Fibroblast of skin of left biceps (primary cell): ENCODE results near the gene LCN9.
"Not testable (repeated sequence)": the region's sequence is repeated elsewhere in the genome, so short reads cannot be mapped to it uniquely, and the experiment has no call there.

Experiments used
- DNase-seq, 2 experiments: peaks; one replicate each; pipeline ENCODE4 v3.0.0-alpha.2; 2013; ENCODE audit warnings: low read depth in 2 of 2

Gene LCN9

DNA sequence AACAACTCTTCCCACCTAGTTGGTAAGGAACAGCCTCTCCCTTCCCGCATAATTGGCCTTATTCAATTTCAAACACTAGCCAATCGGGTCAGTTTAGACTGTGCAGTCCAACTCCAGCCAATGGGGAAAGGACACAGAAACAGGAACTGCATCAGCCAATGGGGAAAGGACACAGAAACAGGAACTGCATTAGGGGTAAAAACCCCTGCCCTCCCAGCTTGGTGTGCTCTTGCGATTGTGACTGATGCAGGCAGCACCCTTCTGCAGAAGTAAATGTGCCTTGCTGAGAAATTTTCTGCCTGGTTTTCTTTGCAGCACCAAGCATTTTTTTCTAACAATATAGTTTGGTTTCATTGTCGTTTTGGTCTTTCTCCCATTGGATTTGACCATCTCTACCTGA lies 15.2 kb upstream of the LCN9 start:
- DNase-seq, result no peak

GRCh38 chr9:135648494-135649410 lies 14.4 kb upstream of the LCN9 start:
- DNase-seq, result no peak

GRCh38 chr9:135649508-135649907 lies 13.6 kb upstream of the LCN9 start:
- DNase-seq, result no peak

GRCh38 chr9:135650408-135650807 lies 12.7 kb upstream of the LCN9 start:
- no peak for DNase-seq

DNA sequence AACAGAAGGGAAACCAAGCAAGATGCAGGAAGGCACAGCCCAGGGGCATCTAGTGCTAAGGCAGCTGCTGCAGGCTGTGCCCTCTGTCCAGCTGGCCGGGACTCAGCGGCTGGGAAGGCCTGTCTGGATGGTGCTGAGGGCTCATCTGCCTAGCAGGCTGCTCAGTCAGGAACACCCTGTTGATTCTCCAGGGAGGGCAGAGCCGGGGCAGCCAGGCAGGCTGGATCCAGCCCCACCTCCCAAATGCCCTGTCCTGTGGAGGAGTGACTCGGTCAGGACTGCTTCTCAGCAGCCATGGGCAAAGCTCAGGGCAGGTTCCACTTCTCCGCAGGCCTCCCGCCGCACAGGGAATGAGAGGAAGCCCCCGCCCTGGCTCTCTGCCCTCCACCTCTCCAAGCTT lies 7.8 kb upstream of the LCN9 start:
- DNase-seq, result no peak

DNA sequence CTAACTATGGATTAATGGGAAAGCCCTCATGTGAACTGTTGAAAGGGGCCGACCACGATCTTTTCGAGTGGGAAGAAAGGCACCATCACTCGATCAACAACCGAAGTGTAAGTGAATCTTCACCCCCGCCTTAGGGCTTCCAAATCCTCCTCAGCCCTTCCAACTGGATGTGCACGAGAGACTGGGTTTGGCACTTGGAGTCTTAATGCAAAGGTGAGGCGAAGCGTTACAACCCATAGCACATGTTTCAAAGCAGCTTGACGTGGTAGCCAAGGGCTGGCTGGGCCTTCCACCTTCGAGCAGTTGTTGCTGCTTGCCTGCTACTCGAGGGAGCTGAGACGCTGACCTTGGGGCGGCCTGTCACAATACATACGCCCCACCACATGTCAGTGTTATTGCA lies 5.7 kb upstream of the LCN9 start:
- no peak for DNase-seq

DNA sequence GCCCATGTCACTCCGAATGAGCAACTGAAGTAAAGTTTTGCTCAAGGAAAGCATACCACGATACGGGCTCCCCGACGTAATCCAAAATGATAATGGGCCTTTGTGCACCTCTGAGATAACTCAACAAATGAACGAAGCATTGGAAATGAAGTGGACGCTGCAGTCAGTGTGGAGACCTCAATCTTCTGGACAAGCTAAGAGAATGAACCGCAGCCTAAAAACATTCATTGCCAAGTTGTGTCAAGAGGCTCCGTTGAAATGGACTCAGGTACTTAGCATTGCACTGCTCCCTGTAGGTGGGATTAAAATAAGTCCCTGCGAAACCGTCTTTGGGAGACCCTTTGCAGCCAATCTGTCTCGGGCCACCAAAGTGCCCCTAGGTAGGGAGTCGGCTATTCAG lies 3.9 kb upstream of the LCN9 start:
- DNase-seq, result no peak

- DNase-seq, result no peak
These were observed 2.7 kb upstream of the LCN9 start for GRCh38 chr9:135660407-135660806.

DNA sequence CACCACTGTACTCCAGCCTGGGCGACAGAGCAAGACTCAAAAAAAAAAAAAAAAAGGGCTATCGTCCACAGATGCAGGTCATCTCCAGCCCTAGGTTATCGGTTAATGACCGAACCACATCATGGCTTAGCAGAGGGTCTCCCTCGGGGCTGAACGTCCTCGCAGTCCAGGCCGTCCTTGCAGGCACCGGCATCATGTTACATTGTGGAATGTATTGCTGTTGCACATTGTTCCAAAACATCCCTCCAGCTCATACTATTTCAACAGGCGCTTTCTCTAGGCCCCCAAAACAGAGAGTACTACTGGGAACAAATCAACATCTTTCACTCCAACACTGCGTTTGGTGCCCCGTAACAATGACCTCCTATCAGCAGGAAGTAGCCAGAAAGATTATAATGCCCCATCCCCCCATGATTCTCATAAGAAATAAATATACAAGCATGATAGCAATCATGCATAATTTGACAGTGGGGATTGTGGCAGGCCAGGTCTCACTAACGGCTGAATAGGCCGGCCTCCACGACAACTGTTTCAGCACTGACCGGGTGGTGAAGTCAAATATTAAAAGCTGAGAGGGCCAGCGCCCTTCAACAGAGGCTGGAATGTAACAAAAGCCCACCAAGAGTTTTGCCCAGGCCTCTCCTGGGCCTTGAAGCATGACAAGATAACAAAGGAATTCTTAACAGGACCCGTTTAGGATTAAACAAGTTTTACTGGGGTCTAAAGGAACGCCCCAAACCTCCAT lies 1.1 kb upstream of the LCN9 start:
- no peak for DNase-seq

- no peak for DNase-seq
These were observed 302 bp downstream of the LCN9 start for GRCh38 chr9:135663451-135663770.

GRCh38 chr9:135663857-135664256 lies 748 bp downstream of the LCN9 start:
- no peak for DNase-seq

DNA sequence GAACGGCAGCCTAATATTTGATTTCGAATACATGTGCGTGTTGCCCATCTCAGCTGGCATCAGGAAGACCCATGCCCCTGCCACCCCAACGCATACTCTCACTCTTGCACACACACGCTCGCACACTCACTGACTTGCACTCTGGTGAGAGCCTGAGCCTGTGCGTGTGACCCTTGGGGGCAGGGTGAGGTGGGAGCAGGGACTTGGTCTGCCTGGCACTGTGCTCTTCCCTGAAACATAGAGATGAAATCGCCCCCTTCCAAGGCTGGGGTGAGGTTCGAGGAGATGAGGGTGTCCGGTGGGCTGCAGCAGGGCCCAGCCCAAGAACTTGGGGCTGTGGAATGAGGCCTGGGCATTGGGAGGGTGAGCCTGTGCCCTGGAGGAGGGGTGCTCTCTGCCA lies 1.2 kb downstream of the LCN9 start:
- no peak for DNase-seq

DNA sequence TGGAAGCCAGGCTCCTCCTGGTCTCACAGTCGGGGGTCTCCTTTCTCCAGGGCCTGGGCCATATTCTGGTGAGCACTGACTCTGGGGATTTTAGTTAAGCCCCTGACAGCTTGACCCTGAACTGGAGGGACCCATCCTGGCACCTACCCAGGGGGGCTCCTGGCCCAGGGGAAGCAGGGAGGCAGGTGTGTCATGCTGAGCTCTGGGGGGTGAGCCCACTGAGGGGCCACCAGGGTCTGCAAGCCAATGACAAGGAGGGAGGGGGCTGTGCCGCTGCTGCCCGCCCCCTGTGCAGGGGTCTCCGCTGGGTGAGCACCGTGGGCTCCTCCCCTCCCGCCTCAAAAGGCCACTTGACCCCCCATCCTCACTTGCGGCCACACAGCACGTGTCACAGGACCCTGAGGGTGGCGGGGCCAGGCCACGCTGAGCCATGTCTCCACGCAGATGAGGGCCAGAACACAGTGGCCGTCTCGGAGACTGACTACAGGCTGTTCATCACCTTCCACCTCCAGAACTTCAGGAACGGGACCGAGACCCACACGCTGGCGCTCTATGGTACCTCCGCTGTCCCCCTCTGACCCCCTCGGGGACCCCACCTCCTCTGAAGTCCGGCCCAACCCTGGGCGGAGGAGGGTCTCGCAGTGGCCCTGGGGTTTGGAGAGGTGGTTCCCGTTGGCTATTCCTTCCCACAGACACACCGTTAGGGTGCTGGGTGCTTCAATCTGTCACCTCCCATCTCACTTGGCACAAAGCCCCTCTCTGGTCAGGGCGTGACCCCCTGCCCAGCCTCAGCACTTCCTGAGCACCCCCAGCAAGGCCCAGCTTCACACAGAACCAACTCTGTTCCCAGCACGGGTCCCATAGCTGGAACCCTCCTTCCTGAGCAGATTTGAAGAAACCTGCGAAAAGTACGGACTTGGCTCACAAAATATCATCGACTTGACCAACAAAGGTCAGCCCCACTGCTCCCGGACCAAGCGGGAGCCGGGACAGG lies 2.0 kb downstream of the LCN9 start:
- no peak for DNase-seq

GRCh38 chr9:135665795-135666189 lies 2.7 kb downstream of the LCN9 start:
- DNase-seq, result no peak

DNA sequence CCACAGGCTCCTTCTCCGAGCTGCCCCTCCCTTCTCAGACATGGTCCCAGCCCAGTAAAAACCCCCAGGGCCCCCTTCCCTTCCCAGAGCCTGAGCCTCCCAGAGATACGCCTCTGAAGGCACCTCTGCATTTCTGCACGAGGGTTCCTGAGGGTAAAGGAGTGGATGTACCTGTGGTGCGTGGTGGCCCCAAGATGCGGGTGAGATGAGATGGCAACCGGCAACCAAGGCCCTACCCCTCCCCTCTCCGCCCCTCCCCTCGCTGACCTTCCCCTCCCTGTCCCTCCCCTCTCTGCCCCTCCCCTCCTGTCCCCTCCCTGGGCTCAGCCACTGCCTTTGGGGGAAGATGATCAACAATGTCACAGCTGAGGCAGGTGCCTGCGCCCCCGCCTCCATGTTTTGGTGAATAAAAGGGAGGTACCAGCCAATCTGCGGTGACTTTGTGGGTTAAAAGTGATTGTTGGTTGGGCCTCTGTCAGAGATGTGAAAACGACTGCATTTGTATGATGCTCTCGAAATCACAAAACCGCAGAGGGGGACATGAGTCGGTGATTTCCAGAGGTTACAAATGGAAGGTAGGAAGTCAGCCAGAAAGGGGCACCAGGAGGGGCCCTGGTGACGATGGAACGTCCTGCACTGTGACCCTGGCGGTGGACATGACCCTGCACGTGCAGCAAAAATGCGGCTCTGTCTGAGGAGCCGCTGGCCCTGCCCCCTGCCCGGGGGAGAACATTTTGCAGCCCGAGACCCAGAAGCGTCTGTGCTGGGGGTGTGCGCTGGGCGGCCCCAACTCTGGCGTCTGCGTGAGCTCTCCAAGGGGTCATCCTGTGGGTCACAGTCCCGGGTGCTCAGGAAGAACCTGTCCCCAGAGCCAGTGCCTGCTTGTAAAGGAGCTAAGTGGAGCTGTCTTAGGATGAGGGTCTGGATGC lies 3.7 kb downstream of the LCN9 start:
- no peak for DNase-seq

DNA sequence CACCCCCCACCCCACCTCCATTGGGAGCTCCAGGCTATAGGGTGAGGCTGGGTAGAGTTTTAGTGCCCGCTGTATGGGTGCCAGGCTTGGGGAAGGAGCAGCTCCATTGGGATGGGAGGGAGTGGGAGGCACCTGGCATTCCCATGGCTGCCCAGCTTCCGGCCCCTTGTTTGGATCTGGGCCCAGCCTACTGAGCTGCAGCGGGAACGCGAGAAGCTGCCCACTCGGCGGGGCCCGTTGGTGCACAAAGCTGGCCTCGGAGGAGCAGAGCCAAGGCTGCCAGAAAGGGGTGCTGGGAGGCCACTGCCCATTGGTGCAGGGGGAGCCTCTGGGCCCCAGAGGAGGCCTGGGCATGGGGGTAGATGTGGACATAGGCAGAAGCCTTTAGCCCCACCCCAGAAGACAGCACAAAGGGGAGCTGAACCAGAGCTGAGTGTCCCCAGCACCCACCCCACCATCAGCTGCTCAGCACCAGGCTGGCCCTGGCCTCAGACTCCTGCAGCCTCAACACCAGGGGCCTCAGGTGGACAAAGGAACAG lies 4.4 kb downstream of the LCN9 start:
- no peak for DNase-seq

- DNase-seq, result not testable (repeated sequence)
These were observed 5.9 kb downstream of the LCN9 start for GRCh38 chr9:135669018-135669417.

DNA sequence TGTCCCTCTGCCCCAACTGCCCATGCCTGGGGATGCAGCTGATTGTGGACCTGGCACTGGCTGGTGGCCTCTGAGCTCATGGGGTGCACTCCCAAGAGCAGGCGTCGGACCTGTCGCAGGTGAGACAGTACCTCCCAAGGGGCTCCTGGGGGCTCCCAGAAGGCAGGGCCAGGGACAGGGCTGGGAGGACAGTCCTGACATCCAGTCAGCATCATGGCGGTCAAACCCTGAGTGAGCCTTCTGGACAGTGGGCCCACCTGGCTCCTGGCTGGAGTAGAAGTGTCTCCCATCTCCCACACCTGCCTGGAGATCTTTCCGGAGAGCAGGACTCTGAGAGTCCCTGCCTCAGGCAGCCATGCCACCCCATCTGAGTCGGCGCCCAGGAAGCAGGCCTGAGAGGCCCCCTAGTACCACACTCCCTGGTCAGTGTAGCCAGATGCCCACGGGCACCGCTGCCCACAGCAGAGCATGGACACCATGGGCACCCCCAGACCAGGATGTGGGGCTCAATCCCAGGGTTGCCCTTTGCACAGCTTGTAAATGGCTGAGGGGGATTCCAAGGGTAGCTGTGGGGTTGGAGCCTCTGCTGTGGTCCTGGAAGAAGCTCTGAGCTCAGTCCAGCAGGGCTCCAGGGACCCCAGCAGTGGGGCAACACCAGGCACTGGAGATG lies 6.6 kb downstream of the LCN9 start:
- no peak for DNase-seq

DNA sequence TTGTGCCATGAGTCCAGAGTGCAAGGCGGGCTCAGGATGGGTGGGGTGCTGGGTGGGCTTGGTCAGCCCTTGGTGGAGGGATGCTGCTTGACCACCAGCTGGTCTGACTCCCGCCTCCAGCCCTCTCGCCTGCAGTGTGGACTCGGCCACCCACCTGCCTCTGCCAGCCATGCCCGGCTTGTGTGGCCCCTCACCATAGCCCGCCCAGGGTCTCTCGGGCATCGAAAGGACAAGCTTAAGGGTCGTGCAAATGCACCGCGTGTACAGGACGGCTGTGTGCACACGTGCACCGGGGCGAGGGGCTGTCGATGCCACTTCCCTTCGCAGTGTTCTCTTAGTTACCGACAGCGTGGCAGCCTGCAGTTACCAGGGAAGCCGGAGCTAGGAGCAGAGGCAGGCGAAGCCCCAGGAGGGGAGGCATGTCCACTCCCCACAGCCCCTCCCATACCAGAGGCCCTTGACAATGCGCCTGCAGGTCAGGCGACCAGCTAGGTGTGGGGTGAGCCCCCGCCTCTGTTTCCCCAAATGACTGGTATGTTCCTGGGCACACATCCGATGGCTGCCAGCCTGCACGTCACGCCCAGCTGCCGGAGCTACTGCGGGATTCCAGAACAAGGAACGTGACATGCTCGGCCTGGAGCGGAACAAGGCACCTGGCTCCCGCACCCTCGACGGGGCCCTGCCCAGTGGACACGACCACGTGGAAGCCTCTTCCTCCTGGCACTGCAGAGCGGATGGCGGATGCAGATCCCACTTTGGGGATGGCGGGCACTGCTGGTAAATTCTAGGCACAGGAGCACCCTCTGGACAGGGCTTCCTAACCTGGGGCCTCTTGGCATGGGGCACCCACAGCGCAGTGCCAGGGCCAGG lies 7.8 kb downstream of the LCN9 start:
- DNase-seq, result no peak
